Measurements from ENCODE around the gene TOMM40. TPM values are rescaled to one million over a fixed set of nuclear protein-coding genes. Genes with fewer than 3 reads are reported as not detected.

TOMM40 gene
- total and polyA plus RNA-seq, 2 of the 13 experiments (the other 11 are each of a cell fraction or from before 2014, with no cell fraction given), result 72.0 to 110 TPM

DNA sequence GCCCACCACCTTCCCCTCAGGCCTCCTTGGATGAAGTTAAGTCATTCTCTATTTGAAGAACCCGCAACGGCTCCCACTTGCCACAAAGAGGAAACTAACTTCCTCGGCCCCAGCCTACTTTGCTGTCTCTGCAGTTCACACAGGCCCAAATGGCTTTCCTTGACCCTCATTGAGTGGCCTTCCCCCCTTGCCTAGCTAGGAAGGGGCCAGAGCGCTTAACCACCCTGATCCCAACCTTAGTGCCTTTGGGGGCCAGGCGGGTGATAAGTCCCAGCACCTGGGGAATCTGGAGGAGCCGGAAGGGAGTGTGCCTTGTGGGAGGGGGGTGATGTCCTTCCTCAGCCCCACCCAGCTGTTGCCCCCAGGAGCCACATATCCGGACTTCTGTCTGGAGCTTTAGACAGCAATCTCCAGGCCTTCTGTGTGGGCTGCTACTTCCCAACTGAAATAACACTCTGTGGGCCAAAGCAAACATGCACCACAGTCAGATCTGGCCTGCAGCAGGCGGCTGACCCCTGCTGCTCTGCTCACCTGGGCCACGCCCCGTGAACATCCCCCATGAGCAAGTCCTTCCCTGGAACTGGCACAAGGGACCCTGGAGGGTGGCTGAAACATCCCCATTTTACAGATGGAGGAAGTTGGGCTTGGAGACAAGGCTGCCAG, 34.5 kb upstream of the TOMM40 start (continued):
- TF ChIP-seq, protein P1, sequence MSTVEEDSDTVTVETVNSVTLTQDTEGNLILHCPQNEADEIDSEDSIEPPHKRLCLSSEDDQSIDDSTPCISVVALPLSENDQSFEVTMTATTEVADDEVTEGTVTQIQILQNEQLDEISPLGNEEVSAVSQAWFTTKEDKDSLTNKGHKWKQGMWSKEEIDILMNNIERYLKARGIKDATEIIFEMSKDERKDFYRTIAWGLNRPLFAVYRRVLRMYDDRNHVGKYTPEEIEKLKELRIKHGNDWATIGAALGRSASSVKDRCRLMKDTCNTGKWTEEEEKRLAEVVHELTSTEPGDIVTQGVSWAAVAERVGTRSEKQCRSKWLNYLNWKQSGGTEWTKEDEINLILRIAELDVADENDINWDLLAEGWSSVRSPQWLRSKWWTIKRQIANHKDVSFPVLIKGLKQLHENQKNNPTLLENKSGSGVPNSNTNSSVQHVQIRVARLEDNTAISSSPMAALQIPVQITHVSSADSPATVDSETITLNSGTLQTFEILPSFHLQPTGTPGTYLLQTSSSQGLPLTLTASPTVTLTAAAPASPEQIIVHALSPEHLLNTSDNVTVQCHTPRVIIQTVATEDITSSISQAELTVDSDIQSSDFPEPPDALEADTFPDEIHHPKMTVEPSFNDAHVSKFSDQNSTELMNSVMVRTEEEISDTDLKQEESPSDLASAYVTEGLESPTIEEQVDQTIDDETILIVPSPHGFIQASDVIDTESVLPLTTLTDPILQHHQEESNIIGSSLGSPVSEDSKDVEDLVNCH (CRISPR knock-in tag; IDR thresholded peaks at IDR 0.05), result no peak
- TF ChIP-seq, protein P2, sequence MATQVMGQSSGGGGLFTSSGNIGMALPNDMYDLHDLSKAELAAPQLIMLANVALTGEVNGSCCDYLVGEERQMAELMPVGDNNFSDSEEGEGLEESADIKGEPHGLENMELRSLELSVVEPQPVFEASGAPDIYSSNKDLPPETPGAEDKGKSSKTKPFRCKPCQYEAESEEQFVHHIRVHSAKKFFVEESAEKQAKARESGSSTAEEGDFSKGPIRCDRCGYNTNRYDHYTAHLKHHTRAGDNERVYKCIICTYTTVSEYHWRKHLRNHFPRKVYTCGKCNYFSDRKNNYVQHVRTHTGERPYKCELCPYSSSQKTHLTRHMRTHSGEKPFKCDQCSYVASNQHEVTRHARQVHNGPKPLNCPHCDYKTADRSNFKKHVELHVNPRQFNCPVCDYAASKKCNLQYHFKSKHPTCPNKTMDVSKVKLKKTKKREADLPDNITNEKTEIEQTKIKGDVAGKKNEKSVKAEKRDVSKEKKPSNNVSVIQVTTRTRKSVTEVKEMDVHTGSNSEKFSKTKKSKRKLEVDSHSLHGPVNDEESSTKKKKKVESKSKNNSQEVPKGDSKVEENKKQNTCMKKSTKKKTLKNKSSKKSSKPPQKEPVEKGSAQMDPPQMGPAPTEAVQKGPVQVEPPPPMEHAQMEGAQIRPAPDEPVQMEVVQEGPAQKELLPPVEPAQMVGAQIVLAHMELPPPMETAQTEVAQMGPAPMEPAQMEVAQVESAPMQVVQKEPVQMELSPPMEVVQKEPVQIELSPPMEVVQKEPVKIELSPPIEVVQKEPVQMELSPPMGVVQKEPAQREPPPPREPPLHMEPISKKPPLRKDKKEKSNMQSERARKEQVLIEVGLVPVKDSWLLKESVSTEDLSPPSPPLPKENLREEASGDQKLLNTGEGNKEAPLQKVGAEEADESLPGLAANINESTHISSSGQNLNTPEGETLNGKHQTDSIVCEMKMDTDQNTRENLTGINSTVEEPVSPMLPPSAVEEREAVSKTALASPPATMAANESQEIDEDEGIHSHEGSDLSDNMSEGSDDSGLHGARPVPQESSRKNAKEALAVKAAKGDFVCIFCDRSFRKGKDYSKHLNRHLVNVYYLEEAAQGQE (IDR thresholded peaks at IDR 0.05; ENCODE audit: borderline replicate concordance in 1 of 2, low read depth in 1 of 2, low read length in 2 of 2), result no peak
- peak; percentile 60 for TF ChIP-seq MED1 (CRISPR knock-in tag; IDR thresholded peaks at IDR 0.05)
- no peak for TF ChIP-seq ZNF382 (CRISPR knock-in tag; IDR thresholded peaks at IDR 0.05; ENCODE audit: borderline replicate concordance)
- no peak for TF ChIP-seq ZNF615 (CRISPR knock-in tag; IDR thresholded peaks at IDR 0.05; ENCODE audit: borderline replicate concordance)
- TF ChIP-seq, protein P3, sequence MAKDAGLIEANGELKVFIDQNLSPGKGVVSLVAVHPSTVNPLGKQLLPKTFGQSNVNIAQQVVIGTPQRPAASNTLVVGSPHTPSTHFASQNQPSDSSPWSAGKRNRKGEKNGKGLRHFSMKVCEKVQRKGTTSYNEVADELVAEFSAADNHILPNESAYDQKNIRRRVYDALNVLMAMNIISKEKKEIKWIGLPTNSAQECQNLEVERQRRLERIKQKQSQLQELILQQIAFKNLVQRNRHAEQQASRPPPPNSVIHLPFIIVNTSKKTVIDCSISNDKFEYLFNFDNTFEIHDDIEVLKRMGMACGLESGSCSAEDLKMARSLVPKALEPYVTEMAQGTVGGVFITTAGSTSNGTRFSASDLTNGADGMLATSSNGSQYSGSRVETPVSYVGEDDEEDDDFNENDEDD (CRISPR knock-in tag; IDR thresholded peaks at IDR 0.05; ENCODE audit: borderline replicate concordance), result 0 out of 2 replicates have a peak, but pooled peaks have one; percentile 22
- TF ChIP-seq, protein P4, sequence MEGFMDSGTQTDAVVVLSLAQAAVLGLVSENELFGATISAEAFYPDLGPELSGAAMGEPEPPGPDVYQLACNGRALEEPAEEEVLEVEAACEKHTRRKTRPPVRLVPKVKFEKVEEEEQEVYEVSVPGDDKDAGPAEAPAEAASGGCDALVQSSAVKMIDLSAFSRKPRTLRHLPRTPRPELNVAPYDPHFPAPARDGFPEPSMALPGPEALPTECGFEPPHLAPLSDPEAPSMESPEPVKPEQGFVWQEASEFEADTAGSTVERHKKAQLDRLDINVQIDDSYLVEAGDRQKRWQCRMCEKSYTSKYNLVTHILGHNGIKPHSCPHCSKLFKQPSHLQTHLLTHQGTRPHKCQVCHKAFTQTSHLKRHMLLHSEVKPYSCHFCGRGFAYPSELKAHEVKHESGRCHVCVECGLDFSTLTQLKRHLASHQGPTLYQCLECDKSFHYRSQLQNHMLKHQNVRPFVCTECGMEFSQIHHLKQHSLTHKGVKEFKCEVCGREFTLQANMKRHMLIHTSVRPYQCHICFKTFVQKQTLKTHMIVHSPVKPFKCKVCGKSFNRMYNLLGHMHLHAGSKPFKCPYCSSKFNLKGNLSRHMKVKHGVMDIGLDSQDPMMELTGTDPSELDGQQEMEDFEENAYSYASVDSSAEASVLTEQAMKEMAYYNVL (CRISPR knock-in tag; IDR thresholded peaks at IDR 0.05; ENCODE audit: borderline replicate concordance), result no peak
- no peak for TF ChIP-seq CENPT (CRISPR knock-in tag; IDR thresholded peaks at IDR 0.05; ENCODE audit: low read depth)
- no peak for TF ChIP-seq ZNF251 (CRISPR knock-in tag; IDR thresholded peaks at IDR 0.05)
- no peak for TF ChIP-seq HCFC1 (IDR thresholded peaks at IDR 0.05; ENCODE audit: low read depth, low read length)
- TF ChIP-seq, protein P5, sequence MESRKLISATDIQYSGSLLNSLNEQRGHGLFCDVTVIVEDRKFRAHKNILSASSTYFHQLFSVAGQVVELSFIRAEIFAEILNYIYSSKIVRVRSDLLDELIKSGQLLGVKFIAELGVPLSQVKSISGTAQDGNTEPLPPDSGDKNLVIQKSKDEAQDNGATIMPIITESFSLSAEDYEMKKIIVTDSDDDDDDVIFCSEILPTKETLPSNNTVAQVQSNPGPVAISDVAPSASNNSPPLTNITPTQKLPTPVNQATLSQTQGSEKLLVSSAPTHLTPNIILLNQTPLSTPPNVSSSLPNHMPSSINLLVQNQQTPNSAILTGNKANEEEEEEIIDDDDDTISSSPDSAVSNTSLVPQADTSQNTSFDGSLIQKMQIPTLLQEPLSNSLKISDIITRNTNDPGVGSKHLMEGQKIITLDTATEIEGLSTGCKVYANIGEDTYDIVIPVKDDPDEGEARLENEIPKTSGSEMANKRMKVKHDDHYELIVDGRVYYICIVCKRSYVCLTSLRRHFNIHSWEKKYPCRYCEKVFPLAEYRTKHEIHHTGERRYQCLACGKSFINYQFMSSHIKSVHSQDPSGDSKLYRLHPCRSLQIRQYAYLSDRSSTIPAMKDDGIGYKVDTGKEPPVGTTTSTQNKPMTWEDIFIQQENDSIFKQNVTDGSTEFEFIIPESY (CRISPR knock-in tag; IDR thresholded peaks at IDR 0.05), result peak; percentile 69
- TF ChIP-seq ZNF816 (CRISPR knock-in tag; IDR thresholded peaks at IDR 0.05; ENCODE audit: borderline replicate concordance), result no peak
- TF ChIP-seq, protein P6, sequence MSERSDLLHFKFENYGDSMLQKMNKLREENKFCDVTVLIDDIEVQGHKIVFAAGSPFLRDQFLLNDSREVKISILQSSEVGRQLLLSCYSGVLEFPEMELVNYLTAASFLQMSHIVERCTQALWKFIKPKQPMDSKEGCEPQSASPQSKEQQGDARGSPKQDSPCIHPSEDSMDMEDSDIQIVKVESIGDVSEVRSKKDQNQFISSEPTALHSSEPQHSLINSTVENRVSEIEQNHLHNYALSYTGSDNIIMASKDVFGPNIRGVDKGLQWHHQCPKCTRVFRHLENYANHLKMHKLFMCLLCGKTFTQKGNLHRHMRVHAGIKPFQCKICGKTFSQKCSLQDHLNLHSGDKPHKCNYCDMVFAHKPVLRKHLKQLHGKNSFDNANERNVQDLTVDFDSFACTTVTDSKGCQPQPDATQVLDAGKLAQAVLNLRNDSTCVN (CRISPR knock-in tag; IDR thresholded peaks at IDR 0.05; ENCODE audit: borderline replicate concordance), result no peak
- no peak for TF ChIP-seq KLF13 (CRISPR knock-in tag; IDR thresholded peaks at IDR 0.05)

Measured in HepG2 (cell line).